Measurements from ENCODE around the gene TBC1D22A. TPM values are rescaled to one million over a fixed set of nuclear protein-coding genes. Genes with fewer than 3 reads are reported as not detected.

TBC1D22A gene
- total RNA-seq, 1 experiment from 2014 or later, result 20.9 TPM

- no peak for TF ChIP-seq ATF3 (IDR thresholded peaks at IDR 0.05)
These were observed 382.5 kb downstream of the TBC1D22A start (continued) for GRCh38 chr22:47144791-47145425.

- H3K4me2 ChIP-seq (ENCODE audit: low read length), result no peak overlapping the region
- no peaks in the 10 kb centered on the region for H3K79me2 ChIP-seq (ENCODE audit: insufficient read depth, low read length)
- ATAC-seq (no peak), DNase-seq (ENCODE audit: low read depth, low spot score) (no peak)
- H3K9ac ChIP-seq (ENCODE audit: low read length), result no peak overlapping the region
- intact Hi-C loops (cut with micrococcal nuclease), result no loop called here
- H3K27me3 ChIP-seq (ENCODE audit: insufficient read depth, low read length), result no peaks in the 10 kb centered on the region
- ChIA-PET RAD21 (ENCODE audit: low non-redundant PET in 1 of 2, low total read pairs in 2 of 2, uncharacterized antibody in 2 of 2, unreplicated experiment in 2 of 2) (no interaction called here), CTCF (no interaction called here), POLR2A (no interaction called here)
- H3K27ac ChIP-seq (ENCODE audit: low read depth, low read length), result no peak overlapping the region
- no TSS peak for BruUV-seq (replicated peaks)
- no peaks in the 10 kb centered on the region for H3K9me3 ChIP-seq (ENCODE audit: control insufficient read depth in 1 of 2, insufficient read depth in 1 of 2, low read depth in 1 of 2, low read length in 2 of 2)
- no peaks in the 10 kb centered on the region for H3K36me3 ChIP-seq (ENCODE audit: control insufficient read depth in 1 of 2, insufficient read depth in 2 of 2, low read length in 2 of 2)
- H3K4me1 ChIP-seq (ENCODE audit: control insufficient read depth in 1 of 2, insufficient read depth in 2 of 2, low read length in 2 of 2), result peaks cover 0 to under 1% of the 10 kb centered on the region in 2 experiments; a peak in 1 of 4 replicates
- no peaks in the 10 kb centered on the region for H4K20me1 ChIP-seq (ENCODE audit: insufficient read depth)
- TF ChIP-seq EGR1 (IDR thresholded peaks at IDR 0.05; ENCODE audit: low read depth) (no peak), CEBPB (IDR thresholded peaks at IDR 0.05; ENCODE audit: low read depth) (no peak), POLR2A (IDR thresholded peaks at IDR 0.05; ENCODE audit: borderline replicate concordance, extremely low read depth, insufficient read depth, insufficient read length) (no peak)
- H2AFZ ChIP-seq (ENCODE audit: low read depth, low read length, poor library complexity, severe bottlenecking), result no peak overlapping the region
- H3K4me3 ChIP-seq (replicated peaks in 1 of 2; ENCODE audit: low read depth in 1 of 2, low read length in 2 of 2), result no peak overlapping the region
- H3K9me2 ChIP-seq (ENCODE audit: insufficient read depth), result no peaks in the 10 kb centered on the region
These were observed 383.4 kb downstream of the TBC1D22A start for GRCh38 chr22:47145883-47146282.

- RAD21 ChIA-PET (ENCODE audit: low non-redundant PET in 1 of 2, low total read pairs in 2 of 2, uncharacterized antibody in 2 of 2, unreplicated experiment in 2 of 2), result no interaction called here
- no peak for TF ChIP-seq EZH2 (IDR thresholded peaks at IDR 0.05)
- no peak for TF ChIP-seq ZBTB33 (IDR thresholded peaks at IDR 0.05; ENCODE audit: extremely low read depth, insufficient replicate concordance, low read length)
- TF ChIP-seq ATF3 (IDR thresholded peaks at IDR 0.05), result no peak
- TF ChIP-seq SP1 (IDR thresholded peaks at IDR 0.05; ENCODE audit: low read depth), result no peak
- no peak for TF ChIP-seq JUND (IDR thresholded peaks at IDR 0.05)
- TF ChIP-seq SIN3A (IDR thresholded peaks at IDR 0.05; ENCODE audit: low read depth), result no peak
- no peak for TF ChIP-seq RAD21 (IDR thresholded peaks at IDR 0.05; ENCODE audit: low read depth)
- TF ChIP-seq ELF1 (IDR thresholded peaks at IDR 0.05; ENCODE audit: borderline replicate concordance, low read depth), result no peak
- no peak for TF ChIP-seq REST (IDR thresholded peaks at IDR 0.05; ENCODE audit: low read depth)
- TF ChIP-seq CEBPB (IDR thresholded peaks at IDR 0.05; ENCODE audit: low read depth), result no peak
These were observed 383.9 kb downstream of the TBC1D22A start for GRCh38 chr22:47146391-47146790.

More at GRCh38 chr22:47146391-47146790, 383.9 kb downstream of the TBC1D22A start:
- Histone ChIP-seq H4K20me1 (ENCODE audit: insufficient read depth) (no peaks in the 10 kb centered on the region), H3K27me3 (ENCODE audit: insufficient read depth, low read length) (no peaks in the 10 kb centered on the region), H3K36me3 (ENCODE audit: control insufficient read depth in 1 of 2, insufficient read depth in 2 of 2, low read length in 2 of 2) (no peaks in the 10 kb centered on the region), H3K9me3 (ENCODE audit: control insufficient read depth in 1 of 2, insufficient read depth in 1 of 2, low read depth in 1 of 2, low read length in 2 of 2) (no peaks in the 10 kb centered on the region), H3K9ac (ENCODE audit: low read length) (no peak overlapping the region), H3K9me2 (ENCODE audit: insufficient read depth) (no peaks in the 10 kb centered on the region), H3K4me3 (replicated peaks in 1 of 2; ENCODE audit: low read depth in 1 of 2, low read length in 2 of 2) (no peak overlapping the region), H2AFZ (ENCODE audit: low read depth, low read length, poor library complexity, severe bottlenecking) (no peak overlapping the region), H3K79me2 (ENCODE audit: insufficient read depth, low read length) (no peaks in the 10 kb centered on the region), H3K4me1 (ENCODE audit: control insufficient read depth in 1 of 2, insufficient read depth in 2 of 2, low read length in 2 of 2) (peaks cover 0 to 5% of the 10 kb centered on the region in 2 experiments; a peak in 2 of 4 replicates), H3K27ac (ENCODE audit: low read depth, low read length) (no peak overlapping the region), H3K4me2 (ENCODE audit: low read length) (no peak overlapping the region)
- CTCF ChIA-PET, result no interaction called here
- no TSS peak for BruUV-seq (replicated peaks)
- ATAC-seq (no peak), DNase-seq (ENCODE audit: low read depth, low spot score) (no peak)
- POLR2A ChIA-PET, result no interaction called here
- intact Hi-C loops (cut with micrococcal nuclease), result no loop called here
